ENCODE data around the gene FBXO24. TPM values are rescaled to one million over a fixed set of nuclear protein-coding genes. Genes with fewer than 3 reads are reported as not detected.

FBXO24 gene
- total and polyA plus RNA-seq, 2 of the 8 experiments (the other 6 are each of a cell fraction or from before 2014, with no cell fraction given): 0.35 to 0.57 TPM

DNA sequence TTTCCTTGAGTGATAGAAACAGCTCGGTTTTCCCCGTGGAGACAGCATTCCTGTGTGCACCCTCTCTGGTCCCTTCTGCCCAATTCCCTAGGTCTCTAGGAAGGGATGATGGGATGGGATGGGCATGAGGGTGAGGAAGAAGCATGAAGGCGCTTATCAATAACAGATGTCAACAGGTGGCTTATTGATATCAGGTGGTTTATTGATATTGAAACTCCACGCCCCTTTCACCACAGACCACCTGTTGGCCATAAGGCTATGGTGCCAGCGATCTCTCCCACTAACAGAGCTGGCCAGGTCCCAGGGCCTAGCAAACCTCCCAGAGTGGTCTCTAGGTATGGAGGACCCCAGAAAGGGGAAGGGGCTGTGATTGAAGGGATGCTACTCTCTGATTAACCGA lies 34.1 kb downstream of the FBXO24 start:
- no peaks in the 10 kb centered on the region for H3K9me3 ChIP-seq (ENCODE audit: insufficient read depth in 2 of 2, low read depth in 1 of 2, low read length in 1 of 2)
- no peak overlapping the region for H2BK15ac ChIP-seq (ENCODE audit: low read length)
- no peak overlapping the region for H2BK120ac ChIP-seq (replicated peaks; ENCODE audit: low read depth, low read length)
- no peak for TF ChIP-seq FOSL1 (IDR thresholded peaks at IDR 0.05; ENCODE audit: insufficient read depth, low read depth, low read length)
- no peak for TF ChIP-seq TAF7 (optimal IDR thresholded peaks at IDR 0.05; ENCODE audit: borderline replicate concordance, low read depth, low read length)
- no peak for TF ChIP-seq KDM1A (IDR thresholded peaks at IDR 0.05; ENCODE audit: borderline replicate concordance, low read length)
- TF ChIP-seq SP2 (IDR thresholded peaks at IDR 0.05; ENCODE audit: low read length): no peak
- no peak for TF ChIP-seq CREB1 (IDR thresholded peaks at IDR 0.05)
- no peak for TF ChIP-seq YY1 (IDR thresholded peaks at IDR 0.05; ENCODE audit: low read depth, low read length)
- no peak for TF ChIP-seq CHD1 (IDR thresholded peaks at IDR 0.05; ENCODE audit: low read depth, low read length)
- TF ChIP-seq KDM4A (IDR thresholded peaks at IDR 0.05; ENCODE audit: low read depth, low read length, severe bottlenecking): no peak
- H3K23me2 ChIP-seq (ENCODE audit: low read depth, low read length): no peaks in the 10 kb centered on the region
- ChIA-PET POLR2A (ENCODE audit: partially characterized antibody) (interaction anchor here (1.1 to 2.2 kb wide), 4 partner anchors 8 to 18 kb away, joined by 4 to 9 read pairs (median 6); partner anchors contain the start of genes MOSPD3 and PCOLCE), CTCF (ENCODE audit: partially characterized antibody) (interaction anchor here (1.1 to 3.3 kb wide), 4 partner anchors 8 to 71 kb away, joined by 3 to 20 read pairs (median 8); partner anchors contain the start of gene MOSPD3)
- FAIRE-seq (no peak), DNase-seq (ENCODE audit: low read depth in 1 of 2, low spot score in 2 of 2) (no peak)
- no peak overlapping the region for H3K4me2 ChIP-seq (ENCODE audit: insufficient read depth in 1 of 2, low read depth in 2 of 2, low read length in 2 of 2)
- H4K5ac ChIP-seq (ENCODE audit: insufficient read length, low read depth, low read length): no peak overlapping the region
- no peak overlapping the region for H4K8ac ChIP-seq (ENCODE audit: extremely low read depth, insufficient read depth, low read length)
- no peaks in the 10 kb centered on the region for H3K79me1 ChIP-seq (ENCODE audit: low read depth, low read length)
- no peak overlapping the region for H4K91ac ChIP-seq (replicated peaks; ENCODE audit: insufficient read length, low read length)
- no peak overlapping the region for H3K23ac ChIP-seq (ENCODE audit: insufficient read length)
- no peaks in the 10 kb centered on the region for H4K20me1 ChIP-seq (replicated peaks in 1 of 2; ENCODE audit: control insufficient read depth in 1 of 2, insufficient read depth in 2 of 2, low read length in 2 of 2)
- WGBS, 2 experiments (ENCODE audit: extremely low coverage in 1 of 2, insufficient coverage in 1 of 2, insufficient read length in 1 of 2, insufficient replicate concordance in 2 of 2, low coverage in 1 of 2, low lambda C conversion rate in 2 of 2, missing lambda C conversion rate in 1 of 2): 85% methylated on average over 6 of the region's 6 CpGs; no CpG with 5 or more reads in 1 of the 2 experiments
- no peak overlapping the region for H2BK5ac ChIP-seq (ENCODE audit: low read depth, low read length)
- H2AK5ac ChIP-seq (ENCODE audit: low read depth, low read length): no peak overlapping the region
- no peak overlapping the region for H3K18ac ChIP-seq (ENCODE audit: extremely low read depth, low read length)
- no peaks in the 10 kb centered on the region for H3K79me2 ChIP-seq (ENCODE audit: control insufficient read depth in 1 of 2, insufficient read depth in 2 of 2, low read length in 2 of 2)
- no peaks in the 10 kb centered on the region; a peak in 1 of 7 replicates for H3K27me3 ChIP-seq (replicated peaks in 1 of 4; ENCODE audit: control insufficient read depth in 3 of 4, extremely low read depth in 1 of 4, insufficient read depth in 3 of 4, low read length in 3 of 4)
- no peak overlapping the region for H3K4ac ChIP-seq (replicated peaks; ENCODE audit: insufficient read length, low read depth, low read length)
- no peak overlapping the region for H3K9ac ChIP-seq (replicated peaks in 1 of 4; ENCODE audit: extremely low read depth in 1 of 4, low read depth in 3 of 4, low read length in 3 of 4)
- H2BK12ac ChIP-seq (ENCODE audit: low read depth, low read length): no peak overlapping the region
- H2BK20ac ChIP-seq (ENCODE audit: low read length): no peak overlapping the region
- no peak overlapping the region for H2AFZ ChIP-seq (ENCODE audit: low read length)
- no peaks in the 10 kb centered on the region for H3K36me3 ChIP-seq (ENCODE audit: control insufficient read depth in 2 of 4, insufficient read depth in 4 of 4, low read length in 3 of 4)
- no peak overlapping the region for H3K4me3 ChIP-seq (ENCODE audit: extremely low read depth in 1 of 4, insufficient read depth in 2 of 4, low read depth in 3 of 4, low read length in 4 of 4)
- no peak overlapping the region for H3K14ac ChIP-seq (ENCODE audit: insufficient read length)
- no peak overlapping the region for H3K56ac ChIP-seq (replicated peaks; ENCODE audit: insufficient read length, low read depth, low read length)
- no peaks in the 10 kb centered on the region for H3K4me1 ChIP-seq (replicated peaks in 1 of 4; ENCODE audit: control insufficient read depth in 3 of 4, insufficient read depth in 4 of 4, low read length in 3 of 4)
- no peak overlapping the region for H3K27ac ChIP-seq (ENCODE audit: low read depth, low read length)

Data from H1 (cell line).